Skeletal muscle satellite cell (primary cell): ENCODE results near the gene P2RY6.
A peak's percentile ranks its signal among the peaks of the same experiment; 100 is the strongest.

Experiments
- H3K27me3 ChIP-seq: 2 replicates; pipeline ENCODE4 v1.7.0; 2013; ENCODE audit warnings: low read length; ENCODE audit not compliant: control insufficient read depth, insufficient read depth
- H3K36me3 ChIP-seq: 2 replicates; pipeline ENCODE4 v1.7.0; 2013; ENCODE audit warnings: mild to moderate bottlenecking, control low read depth, low read length; ENCODE audit not compliant: insufficient read depth
- H3K4me1 ChIP-seq: 2 replicates; pipeline ENCODE4 v1.7.0; 2013; ENCODE audit warnings: low read length; ENCODE audit not compliant: control insufficient read depth, insufficient read depth
- H3K4me2 ChIP-seq: 2 replicates; pipeline ENCODE4 v1.7.0; 2013; ENCODE audit warnings: mild to moderate bottlenecking, low read length
- H3K4me3 ChIP-seq: 2 replicates; pipeline ENCODE4 v1.7.0; 2013; ENCODE audit warnings: low read length
- H3K9ac ChIP-seq: 2 replicates; pipeline ENCODE4 v1.7.0; 2013; ENCODE audit warnings: mild to moderate bottlenecking, low read depth, low read length, moderate library complexity
- H3K9me3 ChIP-seq: replicated peaks from 2 replicates; pipeline ENCODE4 v1.7.0; 2013; ENCODE audit warnings: mild to moderate bottlenecking, control low read depth, low read length

P2RY6 gene

DNA sequence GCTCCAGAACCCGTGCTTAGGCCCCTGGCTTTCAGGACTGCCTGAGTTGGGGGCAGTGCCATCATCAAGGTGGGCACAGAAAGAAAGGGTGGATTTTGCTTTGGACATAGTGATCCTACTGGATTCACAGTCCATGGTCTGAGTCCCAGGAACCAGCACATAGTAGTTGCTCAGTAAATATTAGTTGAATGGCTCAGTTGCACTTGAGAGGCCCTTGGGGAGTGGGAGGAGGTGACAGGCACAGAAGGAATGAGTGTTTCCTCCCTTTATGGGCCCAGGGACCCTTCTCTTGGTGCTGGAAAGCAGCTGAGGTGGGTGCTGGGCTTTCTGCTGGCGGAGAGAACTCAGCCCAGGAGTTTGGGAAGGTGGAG, 52.5 kb downstream of the P2RY6 start:
- Histone ChIP-seq H3K36me3 (peaks cover 17% of the 10 kb centered on the region), H3K27me3 (no peaks in the 10 kb centered on the region), H3K4me2 (no peak overlapping the region), H3K4me1 (peaks cover 61% of the 10 kb centered on the region), H3K9ac (no peak overlapping the region), H3K4me3 (no peak overlapping the region), H3K9me3 (no peaks in the 10 kb centered on the region)

DNA sequence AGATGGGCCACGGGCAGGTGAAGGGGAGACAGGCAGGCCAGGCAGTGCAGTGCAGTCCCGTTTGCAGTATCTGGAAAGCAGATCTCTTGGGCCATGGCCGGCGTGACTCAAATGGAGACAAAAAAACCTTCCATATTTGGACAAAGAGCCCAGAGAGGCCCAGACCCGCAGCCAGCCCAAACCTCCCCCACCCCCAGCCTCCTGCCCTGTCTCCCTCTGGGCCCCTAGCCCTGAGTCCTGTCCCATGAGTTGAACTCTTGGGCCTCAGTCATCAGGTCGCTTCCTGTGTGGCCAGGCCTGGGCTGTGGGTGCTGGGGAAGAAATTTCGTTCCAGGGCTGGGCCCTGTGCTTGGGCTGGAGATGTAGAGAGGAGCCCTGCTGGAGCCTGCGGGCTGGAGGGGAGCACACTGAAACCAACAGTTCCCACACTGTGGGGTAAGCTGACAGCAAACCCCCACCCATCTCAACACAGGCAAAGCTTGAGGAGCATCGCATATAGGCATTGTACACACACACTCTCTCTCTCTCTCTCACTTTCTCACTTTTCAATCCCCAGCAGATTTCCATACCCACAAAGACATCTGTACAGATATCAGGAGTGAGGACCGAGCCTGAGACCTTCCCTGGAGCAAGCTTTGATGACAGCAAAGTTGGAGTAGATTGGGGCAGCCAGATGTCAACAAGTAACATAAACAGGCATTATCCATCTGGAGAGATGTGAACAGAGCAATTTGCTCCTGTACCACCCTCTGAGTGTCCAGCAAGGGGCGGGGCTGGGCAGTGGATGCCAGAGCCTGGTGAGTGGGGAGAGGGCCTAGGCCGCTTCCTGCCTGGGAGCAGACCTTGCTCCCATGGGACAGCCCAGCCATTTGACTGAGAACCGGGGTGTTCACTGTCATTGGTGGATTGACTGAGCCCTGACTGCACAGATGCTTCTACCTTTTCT, 53.2 kb downstream of the P2RY6 start:
- Histone ChIP-seq H3K4me1 (peaks cover 63% of the 10 kb centered on the region), H3K4me2 (no peak overlapping the region), H3K9ac (peak overlapping the region; percentile 8), H3K4me3 (no peak overlapping the region), H3K9me3 (no peaks in the 10 kb centered on the region), H3K36me3 (peaks cover 16% of the 10 kb centered on the region), H3K27me3 (no peaks in the 10 kb centered on the region)

DNA sequence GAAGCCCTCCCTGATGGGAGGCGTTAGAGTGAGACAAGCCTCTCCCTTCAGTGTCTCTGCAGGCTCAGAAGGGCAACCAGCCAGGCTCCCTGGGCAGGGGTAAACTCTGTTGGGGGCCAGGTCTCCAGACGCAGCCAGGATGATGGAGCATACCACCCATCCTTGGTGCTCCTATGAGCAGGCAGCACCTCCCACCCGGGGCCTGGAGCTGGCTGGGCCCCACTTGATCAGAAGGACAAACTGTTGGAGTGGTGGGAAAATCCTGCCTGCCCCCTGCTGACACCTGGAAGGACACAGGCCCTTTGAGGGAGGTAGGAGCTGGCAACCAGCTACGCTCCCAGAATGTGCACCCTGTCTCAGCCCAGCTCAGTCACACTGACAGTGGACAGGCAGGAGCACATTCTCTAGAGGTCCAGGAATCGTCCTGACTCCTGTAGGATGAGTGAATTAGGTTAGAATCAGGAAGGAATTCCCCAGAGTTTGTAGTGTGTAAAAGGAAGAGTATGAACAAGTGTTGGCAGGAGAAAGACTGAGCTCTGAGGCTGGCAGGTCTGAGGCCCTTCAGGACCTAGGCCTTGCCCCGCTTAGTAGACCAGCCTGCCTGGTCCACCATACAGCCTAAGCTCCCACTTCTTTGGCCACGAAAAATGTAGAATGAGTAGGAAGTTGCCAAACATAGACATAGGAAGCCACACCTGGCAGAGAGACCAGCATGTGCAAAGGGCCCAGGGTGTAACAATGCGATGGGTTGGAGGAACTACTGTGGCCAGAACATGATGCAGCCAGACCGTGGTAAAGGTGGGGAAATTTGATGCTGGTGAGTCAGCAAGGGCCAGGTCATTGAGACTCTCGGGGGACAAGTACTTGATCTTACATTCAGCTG, 55.0 kb downstream of the P2RY6 start:
- peaks cover 16% of the 10 kb centered on the region for H3K36me3 ChIP-seq
- H3K4me1 ChIP-seq: peaks cover 62% of the 10 kb centered on the region
- no peak overlapping the region for H3K4me3 ChIP-seq
- no peaks in the 10 kb centered on the region for H3K9me3 ChIP-seq
- H3K4me2 ChIP-seq: no peak overlapping the region
- no peak overlapping the region for H3K9ac ChIP-seq
- H3K27me3 ChIP-seq: no peaks in the 10 kb centered on the region

DNA sequence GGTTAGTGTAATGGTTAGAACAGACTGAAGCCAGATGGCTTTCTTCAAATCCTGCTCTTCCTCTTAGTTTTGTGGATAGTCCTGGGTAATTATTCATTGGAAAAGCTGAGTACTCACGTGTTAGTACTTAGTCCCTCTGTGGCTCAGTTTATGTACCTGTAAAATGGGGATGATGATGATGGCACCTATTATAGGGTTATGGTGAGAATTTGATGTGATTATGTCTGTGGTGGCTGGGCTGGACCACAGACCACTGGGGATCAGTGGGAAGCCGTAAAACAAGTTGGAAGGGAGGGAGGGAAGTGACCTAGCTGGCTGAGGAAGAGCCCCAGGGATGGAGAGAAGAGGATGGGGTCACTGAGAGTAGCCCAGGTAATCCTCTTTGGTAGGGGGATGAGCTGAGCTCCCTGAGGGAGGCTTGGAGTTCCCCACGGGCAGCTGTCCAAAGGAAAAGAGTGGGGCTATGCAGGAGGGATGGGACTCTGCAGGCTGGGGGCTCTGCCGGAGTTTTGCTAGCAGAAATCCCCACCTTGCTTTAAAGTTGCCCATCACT, 55.8 kb downstream of the P2RY6 start:
- Histone ChIP-seq H3K27me3 (no peaks in the 10 kb centered on the region), H3K4me3 (no peak overlapping the region), H3K9me3 (no peaks in the 10 kb centered on the region), H3K4me2 (no peak overlapping the region), H3K36me3 (peaks cover 16% of the 10 kb centered on the region), H3K4me1 (peaks cover 62% of the 10 kb centered on the region), H3K9ac (no peak overlapping the region)

DNA sequence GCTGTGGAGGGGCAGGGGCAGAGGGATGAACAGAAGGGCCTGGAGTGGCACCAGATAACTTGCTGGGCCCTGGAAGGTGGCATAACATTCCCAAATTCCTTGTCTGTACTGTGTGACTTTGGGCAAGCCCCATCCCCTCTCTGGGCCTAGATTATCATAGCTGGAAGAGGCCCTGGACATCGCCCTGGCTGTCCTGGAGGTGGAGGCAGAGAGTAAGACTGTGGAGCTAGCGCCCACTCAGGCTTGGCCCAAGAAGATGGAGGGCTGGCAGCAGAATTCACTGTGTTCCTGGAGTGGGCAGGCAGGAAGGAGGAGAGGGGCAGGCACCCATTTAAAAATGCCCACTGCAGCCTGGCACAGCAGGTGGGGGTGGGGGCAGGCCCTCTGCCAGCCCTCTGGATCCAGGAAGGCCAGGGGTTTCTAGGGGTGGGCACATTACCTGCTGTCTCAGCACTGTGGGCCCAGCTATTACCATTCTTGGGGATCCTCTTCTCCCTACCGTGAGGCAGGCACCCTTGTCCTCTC, 58.5 kb downstream of the P2RY6 start:
- H3K4me2 ChIP-seq: no peak overlapping the region
- no peaks in the 10 kb centered on the region for H3K9me3 ChIP-seq
- no peak overlapping the region for H3K4me3 ChIP-seq
- peak overlapping the region; percentile 30 for H3K9ac ChIP-seq
- peaks cover 12% of the 10 kb centered on the region for H3K36me3 ChIP-seq
- no peaks in the 10 kb centered on the region for H3K27me3 ChIP-seq
- peaks cover 59% of the 10 kb centered on the region for H3K4me1 ChIP-seq

DNA sequence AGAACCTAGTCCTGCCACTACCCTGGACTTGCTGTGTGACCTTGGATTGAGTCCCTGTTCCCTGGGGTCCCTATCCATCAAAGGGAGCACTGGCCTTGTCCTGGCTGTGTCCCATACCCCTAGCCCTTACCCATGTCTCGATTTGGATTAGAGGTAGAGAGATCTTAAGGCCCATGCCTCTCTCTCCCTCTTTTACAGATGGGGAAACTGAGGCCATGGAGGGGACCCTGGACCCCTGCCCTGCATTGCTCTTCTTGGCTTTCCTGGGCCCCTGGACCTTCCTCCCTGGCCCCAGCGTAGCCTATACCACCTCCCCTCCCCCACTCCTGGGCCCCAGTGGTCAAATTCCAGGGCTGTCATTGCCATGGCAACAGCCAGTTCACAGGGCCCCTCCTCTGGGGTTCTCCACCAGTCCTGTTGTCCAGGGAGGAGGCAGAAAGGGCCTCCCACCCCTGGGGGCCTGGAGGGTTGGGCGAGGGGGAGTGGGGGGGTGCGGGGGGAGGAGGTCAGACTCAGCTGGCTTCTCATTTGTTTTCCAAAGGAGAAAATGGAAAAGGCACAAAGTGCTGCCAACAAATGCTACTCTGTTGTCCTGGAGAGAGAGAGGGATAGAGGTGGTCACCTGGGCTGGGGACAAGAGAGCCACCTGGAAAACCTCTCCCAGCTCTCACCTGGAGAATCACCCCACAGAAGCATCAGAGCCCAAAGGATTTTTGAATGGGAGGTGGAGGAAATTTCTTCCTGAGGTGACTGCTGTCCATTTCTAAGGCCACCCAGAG, 59.2 kb downstream of the P2RY6 start:
- Histone ChIP-seq H3K4me2 (no peak overlapping the region), H3K9me3 (no peaks in the 10 kb centered on the region), H3K4me3 (no peak overlapping the region), H3K36me3 (peaks cover 6% of the 10 kb centered on the region), H3K9ac (no peak overlapping the region), H3K4me1 (peaks cover 59% of the 10 kb centered on the region), H3K27me3 (no peaks in the 10 kb centered on the region)

DNA sequence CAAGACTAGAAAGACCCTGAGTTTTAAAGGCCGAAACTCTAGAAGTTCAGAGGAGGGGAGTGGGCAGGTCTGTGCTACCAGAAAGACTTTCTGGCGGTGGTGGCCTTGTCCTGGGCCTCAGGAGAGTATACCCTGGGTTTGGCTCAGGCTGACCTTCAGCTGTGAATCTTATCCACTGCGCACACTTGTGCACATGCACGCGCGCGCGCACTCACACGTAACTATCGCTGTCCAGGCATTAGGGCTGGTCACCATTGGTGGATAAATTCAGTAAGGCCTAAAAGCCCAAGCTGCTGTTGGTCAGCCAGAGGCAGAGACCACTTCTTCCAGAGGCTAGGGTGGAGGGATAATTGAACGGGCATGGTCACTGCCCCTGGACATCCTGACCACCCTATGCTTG, 61.0 kb downstream of the P2RY6 start:
- Histone ChIP-seq H3K27me3 (no peaks in the 10 kb centered on the region), H3K4me1 (peaks cover 50% of the 10 kb centered on the region), H3K9me3 (no peaks in the 10 kb centered on the region), H3K4me3 (no peak overlapping the region), H3K36me3 (peaks cover 2% of the 10 kb centered on the region), H3K9ac (no peak overlapping the region), H3K4me2 (no peak overlapping the region)

DNA sequence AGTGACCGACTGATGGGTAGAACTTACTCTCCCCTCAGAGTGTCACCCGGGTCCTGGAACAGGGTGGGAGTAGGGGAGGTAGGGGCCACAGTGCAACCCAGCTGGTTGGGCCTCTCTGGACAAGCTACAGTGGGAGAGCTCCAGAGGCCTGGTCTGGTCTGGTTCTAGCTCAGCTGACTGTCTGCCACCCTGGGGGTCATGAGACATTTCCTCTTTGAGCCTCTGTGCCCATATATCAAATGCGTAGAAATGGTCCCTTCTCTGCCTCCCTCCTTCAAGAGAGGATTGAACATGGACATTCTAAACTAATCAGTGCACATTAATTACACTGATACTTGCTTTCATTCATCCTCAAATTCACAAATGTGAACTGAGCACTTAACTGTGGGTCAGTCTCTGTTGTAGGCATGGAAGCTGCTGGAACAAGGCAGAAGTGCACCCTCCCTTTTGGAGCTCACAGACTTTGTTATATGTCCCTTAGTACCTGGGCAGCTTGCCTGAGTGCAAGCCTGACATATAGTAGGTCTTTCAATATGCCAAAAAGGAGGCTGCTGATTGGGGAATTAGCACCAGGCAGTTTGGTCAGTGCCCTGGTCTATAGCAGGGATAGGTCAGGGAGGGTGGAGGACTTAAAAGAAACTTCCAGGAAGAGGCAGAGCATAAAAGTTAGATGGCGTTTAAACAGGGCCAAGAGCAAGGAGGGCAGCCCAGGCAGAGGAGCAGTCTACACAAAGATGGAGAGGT, 61.7 kb downstream of the P2RY6 start:
- H3K36me3 ChIP-seq: peaks cover 2% of the 10 kb centered on the region
- peaks cover 50% of the 10 kb centered on the region for H3K4me1 ChIP-seq
- no peaks in the 10 kb centered on the region for H3K27me3 ChIP-seq
- H3K9ac ChIP-seq: peak overlapping the region; percentile 41
- no peaks in the 10 kb centered on the region for H3K9me3 ChIP-seq
- H3K4me3 ChIP-seq: no peak overlapping the region
- peak overlapping the region; percentile 75 for H3K4me2 ChIP-seq

DNA sequence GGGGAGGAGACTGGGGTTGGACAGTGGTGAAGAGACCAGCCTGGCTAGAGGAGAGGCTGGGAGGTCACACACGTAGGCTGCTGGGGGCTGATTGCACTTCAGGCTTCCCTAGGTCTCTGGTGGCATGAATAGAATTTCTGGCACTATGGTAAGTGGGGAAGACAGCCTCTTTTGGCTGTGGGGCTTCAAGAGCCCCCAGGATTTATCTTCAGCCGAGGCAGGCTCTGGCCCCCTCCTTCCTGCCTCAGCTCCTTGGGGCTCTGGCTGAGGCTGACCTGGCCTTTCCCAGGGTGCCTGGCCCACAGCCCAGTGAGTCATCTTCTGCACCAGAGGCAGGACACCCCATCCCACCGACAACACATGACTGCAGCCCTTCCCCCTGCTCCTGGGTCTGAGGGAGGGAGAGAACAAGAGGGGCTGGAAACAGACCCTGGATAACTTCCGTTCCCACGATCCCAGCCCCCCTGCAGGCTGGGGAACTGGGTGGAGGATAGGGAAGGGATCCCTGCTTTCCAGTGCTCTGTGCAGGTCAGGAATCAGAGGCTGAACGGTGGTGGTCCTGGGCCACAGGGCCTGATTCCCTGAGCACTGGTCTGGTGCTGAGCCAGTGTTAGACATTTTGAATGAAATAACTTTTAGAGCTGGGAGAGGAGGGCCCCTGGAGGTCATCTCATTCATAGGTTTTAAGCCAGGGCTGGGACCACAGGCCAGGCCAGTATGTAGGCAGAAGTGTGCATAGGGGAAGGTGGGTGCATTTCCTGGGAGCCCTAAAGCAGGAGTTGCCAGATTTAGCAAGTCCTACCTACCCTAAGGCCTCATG, 62.5 kb downstream of the P2RY6 start:
- Histone ChIP-seq H3K9me3 (no peaks in the 10 kb centered on the region), H3K36me3 (peaks cover 2% of the 10 kb centered on the region), H3K9ac (peak overlapping the region; percentile 41), H3K4me3 (peak overlapping the region; percentile 36), H3K4me2 (peak overlapping the region; percentile 75), H3K4me1 (peaks cover 50% of the 10 kb centered on the region), H3K27me3 (no peaks in the 10 kb centered on the region)
